IMR-90 (cell line): ENCODE data around the gene TPGS2.

ENCODE experiments used
- CEBPB ChIP-seq: IDR thresholded peaks from 2 replicates; pipeline ENCODE4 v1.6.1; 2012; ENCODE audit warnings: low read depth, low read length, improper control_type of control experiment
- CHD1 ChIP-seq: IDR thresholded peaks from 2 replicates; pipeline ENCODE4 v1.6.1; 2012; ENCODE audit warnings: low read depth, low read length, improper control_type of control experiment
- FOS ChIP-seq: fragments of 150-350 bp; IDR thresholded peaks from 2 replicates; pipeline ENCODE4 v1.6.1; 2016; ENCODE audit warnings: low read depth, low read length
- MAFK ChIP-seq: IDR thresholded peaks from 2 replicates; pipeline ENCODE4 v1.6.1; 2012; ENCODE audit warnings: low read depth, low read length, improper control_type of control experiment
- MAZ ChIP-seq: IDR thresholded peaks from 2 replicates; pipeline ENCODE4 v1.6.1; 2012; ENCODE audit warnings: low read depth, mild to moderate bottlenecking, low read length, improper control_type of control experiment, moderate library complexity, borderline replicate concordance
- MXI1 ChIP-seq: IDR thresholded peaks from 2 replicates; pipeline ENCODE4 v1.6.1; 2012; ENCODE audit warnings: low read depth, mild to moderate bottlenecking, low read length, moderate library complexity, borderline replicate concordance
- POLR2A ChIP-seq: IDR thresholded peaks from 2 replicates; pipeline ENCODE4 v1.6.1; 2012; ENCODE audit warnings: mild to moderate bottlenecking, low read depth, low read length
- RAD21 ChIP-seq: IDR thresholded peaks from 2 replicates; pipeline ENCODE4 v1.6.1; 2012; ENCODE audit warnings: low read length, improper control_type of control experiment
- RCOR1 ChIP-seq: IDR thresholded peaks from 2 replicates; pipeline ENCODE4 v1.6.1; 2012; ENCODE audit warnings: mild to moderate bottlenecking, low read length, improper control_type of control experiment; ENCODE audit not compliant: insufficient replicate concordance
- RFX5 ChIP-seq: IDR thresholded peaks from 2 replicates; pipeline ENCODE4 v1.8.0; 2012; ENCODE audit warnings: low read depth, mild to moderate bottlenecking, low read length, moderate library complexity
- SMC3 ChIP-seq: fragments of 150-350 bp; IDR thresholded peaks from 2 replicates; pipeline ENCODE4 v1.6.1; 2016; ENCODE audit warnings: low read depth, mild to moderate bottlenecking, antibody characterized with exemption, low read length, moderate library complexity
- TF ChIP-seq, protein P1 (sequence below): conservative IDR thresholded peaks from 2 replicates; pipeline ENCODE4 v1.5.1; 2012; ENCODE audit warnings: mild to moderate bottlenecking, low read depth, low read length, improper control_type of control experiment
- TF ChIP-seq, protein P2 (sequence below): fragments of 150-350 bp; IDR thresholded peaks from 2 replicates; pipeline ENCODE4 v1.6.1; 2017; ENCODE audit warnings: mild to moderate bottlenecking, antibody characterized with exemption, low read length, low read depth
- TF ChIP-seq, protein P3 (sequence below): fragments of 150-350 bp; IDR thresholded peaks from 2 replicates; pipeline ENCODE4 v1.6.1; 2016; ENCODE audit warnings: low read depth, mild to moderate bottlenecking, low read length, moderate library complexity, borderline replicate concordance

DNA sequence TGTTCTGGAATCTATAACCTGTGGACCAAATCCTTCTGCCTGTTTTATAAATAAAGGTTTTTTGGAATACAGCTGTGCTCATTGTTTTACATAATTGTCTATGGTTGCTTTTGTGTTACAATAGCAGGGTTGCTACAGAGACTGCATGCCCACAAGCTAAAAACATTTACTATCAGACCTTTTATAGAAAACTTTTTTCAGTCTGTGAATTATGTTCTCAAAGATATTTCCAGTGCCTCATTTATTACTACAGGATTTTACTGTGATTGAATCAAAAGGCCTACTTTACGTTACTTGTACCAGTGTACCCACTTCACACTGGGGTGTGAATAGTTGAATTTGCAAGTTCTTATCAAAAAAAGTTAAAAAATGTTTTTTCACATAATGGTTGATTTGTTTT lies 7.1 kb upstream of the TPGS2 start:
- TF ChIP-seq, protein P1, sequence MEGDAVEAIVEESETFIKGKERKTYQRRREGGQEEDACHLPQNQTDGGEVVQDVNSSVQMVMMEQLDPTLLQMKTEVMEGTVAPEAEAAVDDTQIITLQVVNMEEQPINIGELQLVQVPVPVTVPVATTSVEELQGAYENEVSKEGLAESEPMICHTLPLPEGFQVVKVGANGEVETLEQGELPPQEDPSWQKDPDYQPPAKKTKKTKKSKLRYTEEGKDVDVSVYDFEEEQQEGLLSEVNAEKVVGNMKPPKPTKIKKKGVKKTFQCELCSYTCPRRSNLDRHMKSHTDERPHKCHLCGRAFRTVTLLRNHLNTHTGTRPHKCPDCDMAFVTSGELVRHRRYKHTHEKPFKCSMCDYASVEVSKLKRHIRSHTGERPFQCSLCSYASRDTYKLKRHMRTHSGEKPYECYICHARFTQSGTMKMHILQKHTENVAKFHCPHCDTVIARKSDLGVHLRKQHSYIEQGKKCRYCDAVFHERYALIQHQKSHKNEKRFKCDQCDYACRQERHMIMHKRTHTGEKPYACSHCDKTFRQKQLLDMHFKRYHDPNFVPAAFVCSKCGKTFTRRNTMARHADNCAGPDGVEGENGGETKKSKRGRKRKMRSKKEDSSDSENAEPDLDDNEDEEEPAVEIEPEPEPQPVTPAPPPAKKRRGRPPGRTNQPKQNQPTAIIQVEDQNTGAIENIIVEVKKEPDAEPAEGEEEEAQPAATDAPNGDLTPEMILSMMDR = no peak
- TF ChIP-seq FOS (no peak), POLR2A (no peak), RAD21 (no peak), SMC3 (no peak), MXI1 (no peak), CHD1 (no peak), RCOR1 (no peak), MAFK (no peak), RFX5 (no peak), CEBPB (no peak), MAZ (no peak)
- TF ChIP-seq, protein P2, sequence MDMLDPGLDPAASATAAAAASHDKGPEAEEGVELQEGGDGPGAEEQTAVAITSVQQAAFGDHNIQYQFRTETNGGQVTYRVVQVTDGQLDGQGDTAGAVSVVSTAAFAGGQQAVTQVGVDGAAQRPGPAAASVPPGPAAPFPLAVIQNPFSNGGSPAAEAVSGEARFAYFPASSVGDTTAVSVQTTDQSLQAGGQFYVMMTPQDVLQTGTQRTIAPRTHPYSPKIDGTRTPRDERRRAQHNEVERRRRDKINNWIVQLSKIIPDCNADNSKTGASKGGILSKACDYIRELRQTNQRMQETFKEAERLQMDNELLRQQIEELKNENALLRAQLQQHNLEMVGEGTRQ = no peak
- TF ChIP-seq, protein P3, sequence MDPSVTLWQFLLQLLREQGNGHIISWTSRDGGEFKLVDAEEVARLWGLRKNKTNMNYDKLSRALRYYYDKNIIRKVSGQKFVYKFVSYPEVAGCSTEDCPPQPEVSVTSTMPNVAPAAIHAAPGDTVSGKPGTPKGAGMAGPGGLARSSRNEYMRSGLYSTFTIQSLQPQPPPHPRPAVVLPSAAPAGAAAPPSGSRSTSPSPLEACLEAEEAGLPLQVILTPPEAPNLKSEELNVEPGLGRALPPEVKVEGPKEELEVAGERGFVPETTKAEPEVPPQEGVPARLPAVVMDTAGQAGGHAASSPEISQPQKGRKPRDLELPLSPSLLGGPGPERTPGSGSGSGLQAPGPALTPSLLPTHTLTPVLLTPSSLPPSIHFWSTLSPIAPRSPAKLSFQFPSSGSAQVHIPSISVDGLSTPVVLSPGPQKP = no peak
